Breast epithelium (tissue), 4 donors: ENCODE results near the gene GUCY1A2. TPM values are rescaled to one million over a fixed set of nuclear protein-coding genes. Genes with fewer than 3 reads are reported as not detected.

Experiments
- DNase-seq, 2 donors: peaks; one replicate each; pipeline ENCODE4 v3.0.0-alpha.2; 2019; ENCODE audit warnings: low spot score in 2 of 2
- H3K27ac ChIP-seq, 2 donors: fragments of 200-600 bp; sonication (generic) in 1 of 2; one replicate each; pipeline ENCODE4 v1.5.1; 2016 to 2019; ENCODE audit warnings: mild to moderate bottlenecking in 1 of 2
- H3K27me3 ChIP-seq, 2 donors: fragments of 200-600 bp; sonication (generic) in 1 of 2; one replicate each; pipeline versions ENCODE4 v1.5.1 to v1.6.0; 2017 to 2019; ENCODE audit warnings: control low read depth in 1 of 2, mild to moderate bottlenecking in 1 of 2
- H3K36me3 ChIP-seq: fragments of 200-600 bp; one replicate; pipeline ENCODE4 v1.5.1; 2019
- H3K4me1 ChIP-seq, 2 donors: fragments of 200-600 bp; sonication (generic); one replicate each; pipeline ENCODE4 v1.5.1; 2016 to 2019; ENCODE audit warnings: control low read depth in 1 of 2
- H3K4me3 ChIP-seq, 3 donors: fragments of 200-600 bp; sonication (generic); 1 replicate in 2 of 3; 2 replicates in 1 of 3; pipeline ENCODE4 v1.5.1; 2016 to 2019; ENCODE audit warnings: mild to moderate bottlenecking in 3 of 3, moderate library complexity in 2 of 3
- H3K9me3 ChIP-seq, 2 donors: fragments of 200-600 bp; sonication (generic) in 1 of 2; one replicate each; pipeline ENCODE4 v1.5.1; 2016 to 2019; ENCODE audit warnings: control low read depth in 1 of 2
- POLR2A ChIP-seq: fragments of 450-650 bp; IDR thresholded peaks from one replicate; pipeline ENCODE4 v1.6.1; 2016; ENCODE audit warnings: antibody characterized with exemption, mild to moderate bottlenecking, moderate library complexity
- POLR2AphosphoS5 ChIP-seq, 3 donors: sonication (generic); formaldehyde crosslinking; IDR thresholded peaks; one replicate each; pipeline ENCODE4 v1.6.1; 2017; ENCODE audit warnings: antibody characterized with exemption in 3 of 3
- intact Hi-C: fragments of 100-400 bp; cut with DNase I; formaldehyde crosslinking; loops from one replicate; pipeline ENCODE4 v1.15.1; 2023; ENCODE audit warnings: low total_unique reads
- total RNA-seq, 3 donors: library from RNA; depleted of rRNA; stranded (reverse); fragments of >200 nt; gene quantifications; one replicate each; pipeline ENCODE4 v1.1.0, GENCODE V29; 2016
- TF ChIP-seq, protein P1 (sequence below), 3 donors: fragments of 450-650 bp; IDR thresholded peaks; one replicate each; pipeline ENCODE4 v1.5.1; 2016 to 2017; ENCODE audit warnings: antibody characterized with exemption in 3 of 3, mild to moderate bottlenecking in 3 of 3, moderate library complexity in 3 of 3

The GUCY1A2 gene
- total RNA-seq, 3 donors from 2014 or later: 3.2 to 5.3 (median 4.9) TPM

DNA sequence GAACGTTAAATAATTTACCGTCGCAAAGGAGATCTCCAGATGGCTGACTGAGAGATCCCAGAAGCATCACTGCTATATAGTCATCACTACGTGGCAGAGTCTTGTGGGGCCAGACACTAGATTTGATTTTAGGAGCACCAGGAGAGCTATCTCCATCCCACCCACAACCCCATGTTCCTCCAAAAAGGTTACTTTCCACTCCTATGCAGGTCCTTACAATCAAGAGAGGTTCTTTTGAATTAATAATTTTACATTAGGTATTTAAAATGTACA is 19.4 kb downstream of the GUCY1A2 start:
- no peak overlapping the region for H3K27ac ChIP-seq
- no peaks in the 10 kb centered on the region for H3K4me1 ChIP-seq
- H3K36me3 ChIP-seq: no peaks in the 10 kb centered on the region
- TF ChIP-seq, protein P1, sequence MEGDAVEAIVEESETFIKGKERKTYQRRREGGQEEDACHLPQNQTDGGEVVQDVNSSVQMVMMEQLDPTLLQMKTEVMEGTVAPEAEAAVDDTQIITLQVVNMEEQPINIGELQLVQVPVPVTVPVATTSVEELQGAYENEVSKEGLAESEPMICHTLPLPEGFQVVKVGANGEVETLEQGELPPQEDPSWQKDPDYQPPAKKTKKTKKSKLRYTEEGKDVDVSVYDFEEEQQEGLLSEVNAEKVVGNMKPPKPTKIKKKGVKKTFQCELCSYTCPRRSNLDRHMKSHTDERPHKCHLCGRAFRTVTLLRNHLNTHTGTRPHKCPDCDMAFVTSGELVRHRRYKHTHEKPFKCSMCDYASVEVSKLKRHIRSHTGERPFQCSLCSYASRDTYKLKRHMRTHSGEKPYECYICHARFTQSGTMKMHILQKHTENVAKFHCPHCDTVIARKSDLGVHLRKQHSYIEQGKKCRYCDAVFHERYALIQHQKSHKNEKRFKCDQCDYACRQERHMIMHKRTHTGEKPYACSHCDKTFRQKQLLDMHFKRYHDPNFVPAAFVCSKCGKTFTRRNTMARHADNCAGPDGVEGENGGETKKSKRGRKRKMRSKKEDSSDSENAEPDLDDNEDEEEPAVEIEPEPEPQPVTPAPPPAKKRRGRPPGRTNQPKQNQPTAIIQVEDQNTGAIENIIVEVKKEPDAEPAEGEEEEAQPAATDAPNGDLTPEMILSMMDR (IDR thresholded peaks at IDR 0.05): no peak
- TF ChIP-seq POLR2A (no peak), POLR2AphosphoS5 (IDR thresholded peaks at IDR 0.05) (no peak)
- H3K4me3 ChIP-seq: no peak overlapping the region
- no peaks in the 10 kb centered on the region for H3K27me3 ChIP-seq
- DNase-seq: no peak
- H3K9me3 ChIP-seq: no peaks in the 10 kb centered on the region
- intact Hi-C loops: no loop called here

DNA sequence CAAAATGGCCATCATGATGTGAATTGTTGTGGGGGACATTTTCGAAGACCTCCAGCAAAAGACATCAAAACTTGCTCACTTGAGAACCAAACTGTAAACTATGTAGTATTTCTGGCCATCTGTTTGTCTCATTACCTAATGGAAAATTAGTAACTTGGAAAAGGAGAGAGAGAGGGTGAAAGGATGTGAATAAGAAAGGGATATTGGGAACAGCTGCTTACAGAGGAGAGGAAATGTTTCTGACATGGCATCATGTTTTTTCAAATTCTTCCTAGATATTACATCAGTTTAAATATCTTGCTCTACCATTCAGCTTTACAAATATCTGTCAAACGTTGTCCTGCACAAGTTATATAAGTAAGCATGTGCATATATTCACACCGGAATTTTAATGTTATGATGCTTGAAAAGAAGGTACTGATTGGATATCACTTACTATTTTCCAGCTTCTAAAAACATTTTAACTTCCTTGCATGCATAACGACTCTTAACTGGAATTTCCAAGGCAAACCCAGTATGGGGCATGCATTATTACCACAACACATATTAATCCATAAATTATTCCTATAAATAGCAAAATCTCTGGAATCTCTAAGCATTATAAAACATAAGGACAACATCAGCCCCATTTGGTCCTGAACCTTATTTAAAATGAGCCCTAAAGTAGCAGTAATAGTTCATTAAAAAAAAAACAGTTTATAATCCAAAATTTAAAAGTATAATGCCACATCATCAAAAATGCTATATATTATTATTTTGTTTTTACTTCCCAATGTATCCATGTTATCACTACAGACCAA is 20.0 kb downstream of the GUCY1A2 start:
- Histone ChIP-seq H3K4me3 (no peak overlapping the region), H3K36me3 (no peaks in the 10 kb centered on the region), H3K9me3 (no peaks in the 10 kb centered on the region), H3K27ac (no peak overlapping the region), H3K4me1 (no peaks in the 10 kb centered on the region), H3K27me3 (no peaks in the 10 kb centered on the region)
- no peak for DNase-seq
- intact Hi-C loops: no loop called here
- TF ChIP-seq POLR2AphosphoS5 (IDR thresholded peaks at IDR 0.05) (no peak), POLR2A (no peak)
- TF ChIP-seq, protein P1 (IDR thresholded peaks at IDR 0.05): no peak

DNA sequence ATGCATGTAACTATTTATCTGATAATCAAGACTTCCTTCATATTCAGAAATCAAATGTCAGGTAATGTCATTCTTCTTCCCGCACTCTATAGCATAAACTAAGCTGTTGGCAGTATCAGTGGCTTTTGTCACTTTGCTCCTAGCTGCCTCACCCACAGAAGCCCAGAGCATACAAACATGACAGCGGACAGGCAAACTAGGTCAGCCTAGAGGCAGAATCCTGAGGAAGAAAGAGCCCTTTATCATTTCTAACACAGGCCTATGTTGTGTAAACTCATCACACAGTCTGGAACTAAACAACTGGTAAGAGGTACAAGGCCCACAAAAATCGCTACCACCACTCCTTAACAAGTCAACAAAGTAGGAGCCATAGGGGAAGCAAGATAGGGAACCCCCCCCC is 21.0 kb downstream of the GUCY1A2 start:
- DNase-seq: no peak
- no peaks in the 10 kb centered on the region for H3K4me1 ChIP-seq
- TF ChIP-seq, protein P1 (IDR thresholded peaks at IDR 0.05): no peak
- TF ChIP-seq POLR2AphosphoS5 (IDR thresholded peaks at IDR 0.05) (no peak), POLR2A (no peak)
- H3K36me3 ChIP-seq: no peaks in the 10 kb centered on the region
- intact Hi-C loops: no loop called here
- no peaks in the 10 kb centered on the region for H3K9me3 ChIP-seq
- no peak overlapping the region for H3K4me3 ChIP-seq
- no peak overlapping the region for H3K27ac ChIP-seq
- no peaks in the 10 kb centered on the region for H3K27me3 ChIP-seq

DNA sequence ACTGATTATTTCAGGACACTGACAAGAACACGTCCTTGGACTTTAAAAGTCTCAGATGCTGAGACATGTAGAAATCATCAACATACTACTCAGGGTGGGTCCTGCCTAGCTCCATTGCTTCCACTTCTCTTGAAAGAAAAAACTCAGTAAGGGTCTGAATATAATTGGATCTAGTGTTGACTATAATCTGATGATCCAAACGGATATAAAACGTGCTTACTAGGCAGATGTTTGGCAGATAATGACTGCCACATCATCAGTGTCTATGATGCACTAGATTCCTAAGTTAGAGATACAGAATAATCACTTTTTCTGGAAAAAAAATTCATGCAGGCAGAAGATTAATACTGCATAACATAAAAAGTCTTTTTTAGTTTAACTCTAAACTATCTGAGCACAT is 21.6 kb downstream of the GUCY1A2 start:
- TF ChIP-seq, protein P1 (IDR thresholded peaks at IDR 0.05): no peak
- TF ChIP-seq POLR2AphosphoS5 (IDR thresholded peaks at IDR 0.05) (no peak), POLR2A (no peak)
- intact Hi-C loops: no loop called here
- H3K4me3 ChIP-seq: no peak overlapping the region
- H3K27ac ChIP-seq: no peak overlapping the region
- H3K36me3 ChIP-seq: no peaks in the 10 kb centered on the region
- H3K27me3 ChIP-seq: no peaks in the 10 kb centered on the region
- no peaks in the 10 kb centered on the region for H3K4me1 ChIP-seq
- H3K9me3 ChIP-seq: no peaks in the 10 kb centered on the region
- DNase-seq: no peak

DNA sequence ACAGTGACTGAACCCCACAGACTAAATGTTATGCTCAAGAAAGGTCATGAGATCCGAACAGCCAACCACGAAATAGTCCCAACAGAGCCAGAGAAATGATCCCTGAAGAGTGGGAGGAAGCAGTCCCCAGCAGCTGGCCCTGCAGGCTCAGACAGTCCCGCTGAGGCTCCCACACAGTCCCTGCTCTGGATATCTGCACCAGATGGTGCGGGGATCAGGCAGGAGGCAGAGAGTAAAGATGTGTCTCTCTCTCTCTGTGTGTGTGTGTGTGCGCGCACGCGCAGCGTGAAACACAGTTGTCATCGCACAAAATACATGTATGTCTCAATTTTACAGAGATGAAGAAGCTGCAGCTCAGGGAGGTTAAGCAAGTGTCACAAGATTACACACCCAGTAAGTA is 27.9 kb downstream of the GUCY1A2 start:
- TF ChIP-seq POLR2A (no peak), POLR2AphosphoS5 (IDR thresholded peaks at IDR 0.05) (no peak)
- TF ChIP-seq, protein P1 (IDR thresholded peaks at IDR 0.05): no peak
- no peak overlapping the region for H3K4me3 ChIP-seq
- no peaks in the 10 kb centered on the region for H3K4me1 ChIP-seq
- no peak for DNase-seq
- H3K9me3 ChIP-seq: no peaks in the 10 kb centered on the region
- no peaks in the 10 kb centered on the region for H3K27me3 ChIP-seq
- intact Hi-C loops: no loop called here
- no peaks in the 10 kb centered on the region for H3K36me3 ChIP-seq
- H3K27ac ChIP-seq: no peak overlapping the region
